ENCODE data around the gene FER. TPM values are rescaled to one million over a fixed set of nuclear protein-coding genes. Genes with fewer than 3 reads are reported as not detected.

Gene FER
- total and polyA plus RNA-seq, 12 donors: 3.5 to 37.5 (median 27.0) TPM

DNA sequence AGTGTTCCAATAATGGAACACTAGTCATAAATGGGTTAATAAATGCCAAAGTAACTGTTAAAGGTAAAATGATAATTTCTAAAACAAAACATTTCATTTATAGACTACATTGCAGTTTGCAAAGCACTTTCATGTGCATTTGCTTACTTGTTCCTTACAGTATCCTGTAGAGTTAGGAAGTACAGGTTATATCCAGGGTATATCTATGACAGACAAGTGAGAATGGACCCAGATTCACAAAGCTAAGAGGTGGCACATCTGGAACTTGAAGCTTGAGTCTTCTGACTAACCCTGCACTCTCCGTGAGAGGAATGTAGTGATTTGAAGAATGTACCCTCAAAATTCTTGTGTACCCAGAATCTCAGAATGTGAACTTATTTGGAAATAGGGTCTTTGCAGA lies 121.4 kb downstream of the FER start:
- intact Hi-C loops (cut with DNase I): no loop called here
- 92 to 100% (median 98%) methylated on average over 1 of the region's 1 CpG for WGBS, 4 donors
- no peaks in the 10 kb centered on the region for H3K27me3 ChIP-seq
- H3K27ac ChIP-seq: no peak overlapping the region
- no peaks in the 10 kb centered on the region for H3K4me1 ChIP-seq (replicated peaks in 1 of 2)
- no peak for TF ChIP-seq POLR2A (IDR thresholded peaks at IDR 0.05)
- TF ChIP-seq, protein P1, sequence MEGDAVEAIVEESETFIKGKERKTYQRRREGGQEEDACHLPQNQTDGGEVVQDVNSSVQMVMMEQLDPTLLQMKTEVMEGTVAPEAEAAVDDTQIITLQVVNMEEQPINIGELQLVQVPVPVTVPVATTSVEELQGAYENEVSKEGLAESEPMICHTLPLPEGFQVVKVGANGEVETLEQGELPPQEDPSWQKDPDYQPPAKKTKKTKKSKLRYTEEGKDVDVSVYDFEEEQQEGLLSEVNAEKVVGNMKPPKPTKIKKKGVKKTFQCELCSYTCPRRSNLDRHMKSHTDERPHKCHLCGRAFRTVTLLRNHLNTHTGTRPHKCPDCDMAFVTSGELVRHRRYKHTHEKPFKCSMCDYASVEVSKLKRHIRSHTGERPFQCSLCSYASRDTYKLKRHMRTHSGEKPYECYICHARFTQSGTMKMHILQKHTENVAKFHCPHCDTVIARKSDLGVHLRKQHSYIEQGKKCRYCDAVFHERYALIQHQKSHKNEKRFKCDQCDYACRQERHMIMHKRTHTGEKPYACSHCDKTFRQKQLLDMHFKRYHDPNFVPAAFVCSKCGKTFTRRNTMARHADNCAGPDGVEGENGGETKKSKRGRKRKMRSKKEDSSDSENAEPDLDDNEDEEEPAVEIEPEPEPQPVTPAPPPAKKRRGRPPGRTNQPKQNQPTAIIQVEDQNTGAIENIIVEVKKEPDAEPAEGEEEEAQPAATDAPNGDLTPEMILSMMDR (IDR thresholded peaks at IDR 0.05): no peak
- no peak for DNase-seq
- no peak overlapping the region for H3K4me3 ChIP-seq
- H3K36me3 ChIP-seq (replicated peaks in 1 of 2): no peaks in the 10 kb centered on the region
- H3K9me3 ChIP-seq (replicated peaks in 1 of 3): no peaks in the 10 kb centered on the region

DNA sequence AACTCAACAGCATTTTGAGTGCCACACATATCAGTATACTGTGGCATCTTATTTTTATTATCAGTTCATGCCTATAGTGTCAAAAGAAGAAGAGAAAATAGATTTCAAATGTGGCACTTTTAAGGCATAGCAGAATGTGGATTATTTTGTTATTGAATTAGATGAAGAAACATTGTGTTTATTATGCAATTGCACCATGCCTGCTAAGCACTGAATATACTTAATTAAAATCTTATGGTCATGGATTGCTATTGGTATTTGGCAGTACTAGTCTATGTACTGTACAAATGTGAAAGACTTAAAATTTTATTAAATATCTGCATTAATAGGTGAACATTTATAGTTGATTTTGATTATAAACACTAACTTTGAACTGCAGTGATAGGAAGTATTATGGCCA lies 128.8 kb downstream of the FER start:
- TF ChIP-seq, protein P1 (IDR thresholded peaks at IDR 0.05): no peak
- TF ChIP-seq POLR2A (IDR thresholded peaks at IDR 0.05): no peak
- DNase-seq: no peak
- no peaks in the 10 kb centered on the region for H3K9me3 ChIP-seq (replicated peaks in 1 of 3)
- no peak overlapping the region for H3K4me3 ChIP-seq
- intact Hi-C loops (cut with DNase I): no loop called here
- no peak overlapping the region for H3K27ac ChIP-seq
- no peaks in the 10 kb centered on the region for H3K27me3 ChIP-seq
- no peaks in the 10 kb centered on the region for H3K4me1 ChIP-seq (replicated peaks in 1 of 2)
- no peaks in the 10 kb centered on the region for H3K36me3 ChIP-seq (replicated peaks in 1 of 2)

DNA sequence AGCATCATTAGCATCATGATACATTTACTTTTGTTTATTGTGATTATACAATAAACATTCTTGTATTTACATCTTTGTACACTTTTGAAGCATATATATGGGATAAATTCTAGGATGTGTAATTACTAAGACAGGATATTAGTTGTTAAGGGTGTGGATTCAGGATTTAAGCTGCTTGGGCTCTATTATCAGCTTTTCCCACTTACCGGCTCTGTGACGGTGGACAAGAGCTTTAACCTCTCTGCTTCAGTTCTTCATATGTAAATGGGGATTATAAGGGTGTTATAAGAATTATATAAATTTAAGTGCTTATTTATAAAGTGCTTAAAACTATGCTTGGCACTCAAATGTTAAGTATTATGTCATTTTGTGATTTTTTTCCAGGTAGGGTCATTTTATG lies 131.1 kb downstream of the FER start:
- Histone ChIP-seq H3K9me3 (replicated peaks in 1 of 3) (no peaks in the 10 kb centered on the region), H3K27me3 (no peaks in the 10 kb centered on the region), H3K27ac (no peak overlapping the region), H3K4me3 (no peak overlapping the region), H3K4me1 (replicated peaks in 1 of 2) (no peaks in the 10 kb centered on the region), H3K36me3 (replicated peaks in 1 of 2) (no peaks in the 10 kb centered on the region)
- no peak for TF ChIP-seq POLR2A (IDR thresholded peaks at IDR 0.05)
- TF ChIP-seq, protein P1 (IDR thresholded peaks at IDR 0.05): no peak
- intact Hi-C loops (cut with DNase I): no loop called here
- WGBS, 4 donors: 98 to 100% (median 99%) methylated on average over 2 of the region's 2 CpGs
- DNase-seq: no peak

DNA sequence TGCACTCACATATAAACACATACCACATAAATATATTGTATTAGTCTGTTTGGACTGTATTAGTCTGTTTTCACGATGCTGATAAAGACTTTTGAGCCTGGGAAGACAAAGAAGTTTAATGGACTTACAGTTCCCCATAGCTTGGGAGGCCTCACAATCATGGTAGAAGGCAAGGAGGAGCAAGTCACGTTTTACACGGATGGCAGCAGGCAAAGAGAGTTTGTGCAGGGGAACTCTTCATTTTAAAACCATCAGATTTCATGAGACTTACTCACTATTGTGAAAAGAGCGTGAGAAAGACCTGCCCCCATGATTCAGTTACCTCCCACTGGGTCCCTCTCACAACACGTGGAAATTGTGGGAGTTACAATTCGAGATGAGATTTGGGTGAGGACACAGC lies 133.4 kb downstream of the FER start:
- H3K27ac ChIP-seq: no peak overlapping the region
- no peak overlapping the region for H3K4me3 ChIP-seq
- TF ChIP-seq, protein P1 (IDR thresholded peaks at IDR 0.05): no peak
- no peak for TF ChIP-seq POLR2A (IDR thresholded peaks at IDR 0.05)
- intact Hi-C loops (cut with DNase I): no loop called here
- no peaks in the 10 kb centered on the region for H3K27me3 ChIP-seq
- no peaks in the 10 kb centered on the region for H3K36me3 ChIP-seq (replicated peaks in 1 of 2)
- WGBS, 4 donors: 95 to 100% (median 95%) methylated on average over 6 of the region's 6 CpGs
- no peaks in the 10 kb centered on the region for H3K9me3 ChIP-seq (replicated peaks in 1 of 3)
- no peaks in the 10 kb centered on the region for H3K4me1 ChIP-seq (replicated peaks in 1 of 2)
- DNase-seq: no peak
